ENCODE measurements around the gene NGEF. TPM values are rescaled to one million over a fixed set of nuclear protein-coding genes. Genes with fewer than 3 reads are reported as not detected.
"Not testable (repeated sequence)": the region's sequence is repeated elsewhere in the genome, so short reads cannot be mapped to it uniquely, and the experiment has no call there.

Gene NGEF
- total and polyA plus RNA-seq, 5 donors from 2014 or later: 0.21 TPM; not detected in 4

DNA sequence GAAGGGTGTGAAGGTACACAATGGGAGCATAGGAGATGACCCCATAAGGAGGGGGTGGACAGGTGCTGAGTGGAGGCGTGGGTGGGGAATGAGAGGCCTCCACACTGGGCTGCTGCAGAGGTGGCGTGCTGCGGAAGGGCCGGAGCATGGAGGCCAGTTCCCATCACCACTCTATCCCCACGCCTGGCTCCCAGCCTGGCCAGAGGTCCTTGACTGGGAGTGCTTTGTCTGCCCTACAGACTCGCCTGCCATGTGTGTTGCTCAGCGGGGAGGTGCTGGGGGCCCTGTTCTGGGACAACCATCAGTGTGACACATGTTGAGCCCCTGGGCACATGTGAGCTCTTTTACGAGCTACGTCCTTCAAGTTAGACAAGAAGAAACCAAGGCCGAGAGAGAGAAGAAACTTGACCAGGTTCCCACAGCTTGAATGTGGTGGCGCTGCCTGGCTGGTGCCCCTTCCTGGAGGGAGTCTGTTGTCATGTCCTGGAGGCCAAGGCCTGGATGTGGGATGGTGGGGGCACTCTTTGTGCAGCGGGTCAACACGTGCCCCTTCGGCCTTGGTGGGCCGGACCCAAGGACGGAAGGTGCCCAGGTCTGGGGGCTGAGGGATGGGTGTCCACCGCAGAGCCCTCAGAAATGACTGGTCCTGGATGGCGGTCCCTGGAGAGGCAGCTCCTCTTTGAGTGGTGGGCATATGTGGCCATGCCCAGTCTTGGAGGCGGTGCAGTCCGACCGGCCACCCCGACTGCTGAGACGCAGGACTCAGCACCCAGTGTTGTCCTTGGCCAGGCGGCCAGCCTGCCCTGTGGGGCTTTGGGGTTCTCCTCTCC, 45.9 kb upstream of the NGEF start:
- no peaks in the 10 kb centered on the region for H3K9me3 ChIP-seq (ENCODE audit: control insufficient read depth in 2 of 2, low read length in 2 of 2)
- Mint-ChIP-seq H3K9me3 (peaks cover 0 to 2% (median 0%) of the 10 kb centered on the region in 7 donors), H3K4me3 (peak overlapping the region; percentile 78 to 97 (median 89)), H3K4me1 (peaks cover 6 to 44% (median 24%) of the 10 kb centered on the region in 4 donors), H3K27me3 (peaks cover 2% of the 10 kb centered on the region), H3K36me3 (no peaks in the 10 kb centered on the region), H3K27ac (peak overlapping the region; percentile 60 to 94 (median 87))
- no peak for DNase-seq
- H3K4me1 ChIP-seq (ENCODE audit: control insufficient read depth, insufficient read depth, low read length, poor library complexity, severe bottlenecking): peaks cover 39% of the 10 kb centered on the region
- no peaks in the 10 kb centered on the region for H3K27me3 ChIP-seq (ENCODE audit: control insufficient read depth, insufficient read depth, low read length)
- H3K36me3 ChIP-seq (ENCODE audit: control insufficient read depth, insufficient read depth, low read length): peaks cover under 1% of the 10 kb centered on the region
- H3K27ac ChIP-seq (ENCODE audit: insufficient read depth, low read length, poor library complexity, severe bottlenecking): peak overlapping the region; percentile 85
- no peak overlapping the region for H3K4me3 ChIP-seq (ENCODE audit: low read depth, low read length)
- ATAC-seq (ENCODE audit: low read depth in 2 of 2): no peak

DNA sequence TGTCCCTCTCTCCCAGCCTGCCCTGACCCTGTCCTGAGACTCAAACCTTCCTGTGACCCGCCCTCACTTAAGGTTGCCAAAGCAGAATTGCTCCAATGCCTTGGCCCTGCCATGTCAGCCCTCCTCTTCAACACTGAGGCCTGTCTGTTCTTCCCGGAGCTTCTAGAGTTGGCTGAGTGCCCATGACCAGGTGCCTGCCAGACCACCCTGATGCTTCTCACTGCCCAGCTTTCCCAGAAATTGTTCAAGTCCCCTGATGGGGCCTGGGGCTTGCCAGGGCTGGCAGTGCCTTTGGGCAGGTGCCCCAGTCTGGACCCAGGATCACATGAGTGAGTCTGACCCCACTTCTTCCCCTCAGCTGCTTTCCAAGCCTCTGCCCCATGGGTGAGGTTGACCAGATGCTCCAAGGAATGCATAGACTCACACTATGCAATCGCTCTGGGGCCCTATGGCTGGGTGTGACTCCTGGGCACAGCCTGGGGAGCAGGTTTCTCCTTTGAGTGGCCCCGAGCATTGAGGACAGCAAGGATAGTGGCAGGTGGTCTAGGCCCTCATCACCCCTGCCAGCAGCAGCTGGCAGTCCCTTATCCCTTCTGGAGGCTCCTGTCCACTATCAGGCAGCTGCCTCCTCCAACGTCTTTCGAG, 44.0 kb upstream of the NGEF start:
- H3K27me3 ChIP-seq (ENCODE audit: control insufficient read depth, insufficient read depth, low read length): no peaks in the 10 kb centered on the region
- no peak for DNase-seq
- H3K4me1 ChIP-seq (ENCODE audit: control insufficient read depth, insufficient read depth, low read length, poor library complexity, severe bottlenecking): peaks cover 24% of the 10 kb centered on the region
- peaks cover 5% of the 10 kb centered on the region for H3K27me3 Mint-ChIP-seq
- no peak overlapping the region for H3K4me3 ChIP-seq (ENCODE audit: low read depth, low read length)
- H3K4me3 Mint-ChIP-seq: peak overlapping the region in 2 of 4 donors; percentile 43 to 78
- H3K36me3 Mint-ChIP-seq: no peaks in the 10 kb centered on the region
- H3K27ac ChIP-seq (ENCODE audit: insufficient read depth, low read length, poor library complexity, severe bottlenecking): no peak overlapping the region
- peaks cover 0 to 2% (median 0%) of the 10 kb centered on the region in 7 donors for H3K9me3 Mint-ChIP-seq
- peaks cover 6 to 30% (median 13%) of the 10 kb centered on the region in 4 donors for H3K4me1 Mint-ChIP-seq
- H3K9me3 ChIP-seq (ENCODE audit: control insufficient read depth in 2 of 2, low read length in 2 of 2): no peaks in the 10 kb centered on the region
- peak overlapping the region in 2 of 3 donors; percentile 41 to 62 for H3K27ac Mint-ChIP-seq
- no peaks in the 10 kb centered on the region for H3K36me3 ChIP-seq (ENCODE audit: control insufficient read depth, insufficient read depth, low read length)
- no peak for ATAC-seq (ENCODE audit: low read depth in 2 of 2)

DNA sequence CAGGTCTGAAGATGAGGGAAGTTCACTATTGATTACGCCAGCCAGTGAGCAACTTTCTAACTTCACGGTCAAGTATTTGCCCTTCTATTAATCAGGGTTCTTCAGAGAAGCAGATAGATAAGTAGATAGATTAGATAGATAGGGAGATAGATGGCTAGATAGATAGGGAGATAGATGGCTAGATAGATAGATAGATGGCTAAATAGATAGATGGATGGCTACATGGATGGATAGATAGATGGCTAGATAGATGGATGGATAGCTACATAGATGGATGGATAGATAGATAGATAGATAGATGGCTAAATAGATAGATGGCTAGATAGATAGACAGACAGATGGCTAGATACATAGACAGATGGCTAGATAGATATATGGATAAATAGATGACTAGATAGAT, 42.3 kb upstream of the NGEF start:
- DNase-seq (no peak), ATAC-seq (ENCODE audit: low read depth in 2 of 2) (no peak)
- H3K4me1 ChIP-seq (ENCODE audit: control insufficient read depth, insufficient read depth, low read length, poor library complexity, severe bottlenecking): peaks cover 16% of the 10 kb centered on the region
- no peak overlapping the region for H3K4me3 ChIP-seq (ENCODE audit: low read depth, low read length)
- H3K4me3 Mint-ChIP-seq: peak overlapping the region in 2 of 4 donors; percentile 33 to 43
- H3K36me3 ChIP-seq (ENCODE audit: control insufficient read depth, insufficient read depth, low read length): no peaks in the 10 kb centered on the region
- no peaks in the 10 kb centered on the region for H3K27me3 ChIP-seq (ENCODE audit: control insufficient read depth, insufficient read depth, low read length)
- H3K36me3 Mint-ChIP-seq: no peaks in the 10 kb centered on the region
- peaks cover 0 to 2% (median 0%) of the 10 kb centered on the region in 7 donors for H3K9me3 Mint-ChIP-seq
- H3K27ac ChIP-seq (ENCODE audit: insufficient read depth, low read length, poor library complexity, severe bottlenecking): no peak overlapping the region
- H3K9me3 ChIP-seq (ENCODE audit: control insufficient read depth in 2 of 2, low read length in 2 of 2): no peaks in the 10 kb centered on the region
- H3K27ac Mint-ChIP-seq: no peak overlapping the region
- peaks cover 6 to 30% (median 13%) of the 10 kb centered on the region in 4 donors for H3K4me1 Mint-ChIP-seq
- peaks cover 14% of the 10 kb centered on the region for H3K27me3 Mint-ChIP-seq

DNA sequence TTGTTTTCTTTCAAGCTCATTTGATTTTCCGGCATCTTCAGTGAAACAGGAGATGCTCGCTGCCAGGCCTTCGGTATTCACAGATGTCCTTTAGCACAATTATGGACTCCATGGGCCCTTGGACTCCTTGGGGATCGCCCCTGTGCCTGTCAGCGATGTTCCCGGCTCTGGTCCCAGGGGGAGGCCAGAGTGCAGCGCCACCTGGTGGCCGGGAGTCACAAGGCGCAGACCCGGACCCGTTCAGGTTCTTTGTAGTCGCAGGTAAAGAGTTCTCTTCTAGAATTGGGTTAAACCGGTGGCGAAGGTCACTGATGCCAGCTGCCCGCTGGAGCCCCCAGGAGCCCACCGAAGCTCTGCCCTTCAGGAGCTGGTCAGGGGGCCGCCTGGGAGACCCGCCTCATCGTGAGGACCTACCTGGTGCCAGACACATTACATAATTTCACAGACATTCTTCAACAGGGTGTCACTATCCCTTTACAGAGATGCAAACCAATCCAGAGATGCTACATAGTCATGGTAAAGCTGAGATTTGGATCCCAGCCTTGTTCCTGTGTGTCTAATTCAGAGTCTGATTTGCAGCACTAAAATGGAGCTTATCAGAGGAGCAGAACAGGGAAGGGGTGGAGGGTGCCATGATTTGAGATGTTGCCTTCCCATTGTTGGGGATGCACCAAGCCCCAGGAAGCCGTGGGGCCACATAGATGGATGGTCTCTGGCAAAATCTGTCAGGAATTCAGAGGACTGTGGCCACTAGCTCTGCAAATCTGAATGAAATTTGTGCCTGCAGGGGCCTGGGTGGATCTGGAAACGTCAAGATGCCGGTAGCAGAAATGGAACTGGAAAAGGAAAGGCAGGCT, 41.1 kb upstream of the NGEF start:
- H3K36me3 ChIP-seq (ENCODE audit: control insufficient read depth, insufficient read depth, low read length): no peaks in the 10 kb centered on the region
- peak overlapping the region in 2 of 3 donors; percentile 57 to 70 for H3K27ac Mint-ChIP-seq
- H3K27ac ChIP-seq (ENCODE audit: insufficient read depth, low read length, poor library complexity, severe bottlenecking): no peak overlapping the region
- H3K4me3 Mint-ChIP-seq: peak overlapping the region in 1 of 4 donors; percentile 75
- ATAC-seq (ENCODE audit: low read depth in 2 of 2): peak; percentile 60 to 68
- peaks cover 14% of the 10 kb centered on the region for H3K27me3 Mint-ChIP-seq
- H3K36me3 Mint-ChIP-seq: no peaks in the 10 kb centered on the region
- H3K27me3 ChIP-seq (ENCODE audit: control insufficient read depth, insufficient read depth, low read length): no peaks in the 10 kb centered on the region
- peaks cover 6 to 26% (median 13%) of the 10 kb centered on the region in 4 donors for H3K4me1 Mint-ChIP-seq
- no peaks in the 10 kb centered on the region for H3K9me3 ChIP-seq (ENCODE audit: control insufficient read depth in 2 of 2, low read length in 2 of 2)
- peak; percentile 55 to 62 (median 55) for DNase-seq
- no peak overlapping the region for H3K4me3 ChIP-seq (ENCODE audit: low read depth, low read length)
- H3K4me1 ChIP-seq (ENCODE audit: control insufficient read depth, insufficient read depth, low read length, poor library complexity, severe bottlenecking): peaks cover 7% of the 10 kb centered on the region
- peaks cover 0 to 2% (median 0%) of the 10 kb centered on the region in 7 donors for H3K9me3 Mint-ChIP-seq

DNA sequence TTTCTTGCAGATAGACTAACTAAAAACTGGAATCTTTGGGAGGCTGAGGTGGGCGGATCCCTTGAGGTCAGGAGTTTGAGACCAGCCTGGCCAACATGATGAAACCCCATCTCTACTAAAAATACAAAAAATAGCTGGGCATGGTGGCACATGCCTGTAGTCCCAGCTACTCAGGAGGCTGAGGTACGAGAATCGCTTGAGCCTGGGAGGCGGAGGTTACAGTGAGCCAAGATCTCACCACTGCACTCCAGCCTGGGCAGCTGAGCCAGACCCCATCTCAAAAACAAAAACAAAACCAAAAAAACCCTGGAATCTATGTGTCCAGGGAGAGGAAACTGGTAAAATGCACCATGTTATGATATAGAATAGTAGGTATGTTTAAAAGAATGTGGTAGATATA, 39.5 kb upstream of the NGEF start:
- H3K4me1 ChIP-seq (ENCODE audit: control insufficient read depth, insufficient read depth, low read length, poor library complexity, severe bottlenecking); ATAC-seq (ENCODE audit: low read depth in 2 of 2); H3K27ac ChIP-seq (ENCODE audit: insufficient read depth, low read length, poor library complexity, severe bottlenecking); H3K27me3 ChIP-seq (ENCODE audit: control insufficient read depth, insufficient read depth, low read length); H3K36me3 ChIP-seq (ENCODE audit: control insufficient read depth, insufficient read depth, low read length); H3K4me3 ChIP-seq (ENCODE audit: low read depth, low read length); H3K9me3 ChIP-seq (ENCODE audit: control insufficient read depth in 2 of 2, low read length in 2 of 2); H3K36me3 Mint-ChIP-seq; DNase-seq; H3K9me3 Mint-ChIP-seq: not testable (repeated sequence)
- peak overlapping the region in 1 of 3 donors; percentile 15 for H3K27ac Mint-ChIP-seq
- H3K4me3 Mint-ChIP-seq: peak overlapping the region in 1 of 4 donors; percentile 19
- H3K4me1 Mint-ChIP-seq: peaks cover 6 to 18% (median 10%) of the 10 kb centered on the region in 4 donors
- H3K27me3 Mint-ChIP-seq: peaks cover 18% of the 10 kb centered on the region

DNA sequence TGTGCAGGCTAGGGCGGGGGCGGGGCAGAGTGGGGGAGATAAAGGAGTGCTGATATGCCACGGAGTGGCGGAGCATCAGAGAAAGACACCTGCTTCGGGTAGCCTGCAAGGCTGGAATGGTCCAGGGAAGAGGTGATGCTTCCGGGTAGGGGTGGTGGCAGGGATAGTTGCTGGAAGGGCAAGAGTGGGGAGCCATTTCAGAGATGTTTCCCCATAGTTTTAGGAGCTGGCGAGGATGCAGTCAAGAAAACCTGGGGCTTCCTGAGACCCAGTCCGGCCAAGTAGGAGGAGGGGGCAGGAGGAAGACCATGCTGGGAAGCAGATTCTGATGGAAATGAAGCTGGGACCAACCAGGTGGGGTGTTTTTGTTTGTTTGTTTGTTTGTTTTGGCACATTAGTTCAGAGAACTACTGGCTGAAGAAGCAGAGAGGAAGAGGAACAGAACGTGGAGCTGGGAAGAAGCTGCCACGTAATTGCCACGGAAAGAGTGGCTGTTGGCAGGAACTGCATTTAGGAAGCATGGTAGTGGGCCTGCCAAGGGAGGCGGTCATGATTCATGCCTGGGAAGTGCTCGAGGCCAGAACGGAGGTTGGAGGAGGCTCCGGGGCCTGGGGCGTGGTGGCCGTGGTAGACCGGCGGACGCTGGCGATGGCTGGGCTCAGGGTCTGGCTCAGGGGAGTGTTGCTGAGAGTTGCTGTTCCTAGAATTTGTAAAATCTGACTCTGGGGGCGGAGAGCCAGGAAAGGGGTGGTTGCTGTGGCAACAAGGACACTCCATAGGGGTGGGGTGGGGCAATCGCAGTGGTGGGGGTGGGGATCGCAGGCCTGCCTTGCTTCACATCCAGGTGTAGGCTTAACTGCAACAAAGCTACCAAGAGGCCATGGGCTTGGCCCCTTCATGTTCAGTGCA, 38.4 kb upstream of the NGEF start:
- Mint-ChIP-seq H3K9me3 (no peaks in the 10 kb centered on the region), H3K27ac (peak overlapping the region in 1 of 3 donors; percentile 46), H3K36me3 (no peaks in the 10 kb centered on the region), H3K4me1 (peaks cover 6 to 18% (median 9%) of the 10 kb centered on the region in 4 donors), H3K4me3 (peak overlapping the region in 1 of 4 donors; percentile 64), H3K27me3 (peaks cover 26% of the 10 kb centered on the region)
- Histone ChIP-seq H3K36me3 (ENCODE audit: control insufficient read depth, insufficient read depth, low read length) (no peaks in the 10 kb centered on the region), H3K4me3 (ENCODE audit: low read depth, low read length) (no peak overlapping the region), H3K4me1 (ENCODE audit: control insufficient read depth, insufficient read depth, low read length, poor library complexity, severe bottlenecking) (peaks cover 7% of the 10 kb centered on the region), H3K9me3 (ENCODE audit: control insufficient read depth in 2 of 2, low read length in 2 of 2) (no peaks in the 10 kb centered on the region), H3K27ac (ENCODE audit: insufficient read depth, low read length, poor library complexity, severe bottlenecking) (no peak overlapping the region), H3K27me3 (ENCODE audit: control insufficient read depth, insufficient read depth, low read length) (no peaks in the 10 kb centered on the region)
- ATAC-seq (ENCODE audit: low read depth in 2 of 2) (no peak), DNase-seq (no peak)
